Activated T-helper 1 cell treated with anti-CD3 and anti-CD28 coated beads, Interleukin-2, amount 50 U/mL, for 16 hours (primary cell): Measurements from ENCODE around the gene CC2D1A.

Experiments
- DNase-seq, 2 donors: peaks; one replicate each; pipeline ENCODE4 v3.0.0-alpha.2; 2020; ENCODE audit warnings: low read depth in 1 of 2, low spot score in 1 of 2

Gene CC2D1A

GRCh38 chr19:13978351-13979243 is 72.6 kb downstream of the CC2D1A start:
- no peak for DNase-seq

GRCh38 chr19:13979244-13979615 is 73.2 kb downstream of the CC2D1A start:
- no peak for DNase-seq

- DNase-seq: no peak
These were observed 73.7 kb downstream of the CC2D1A start for GRCh38 chr19:13979686-13980085.

- DNase-seq: no peak
These were observed 74.3 kb downstream of the CC2D1A start for GRCh38 chr19:13980340-13980739.
